ENCODE data around the gene BLOC1S3.

Gene BLOC1S3

DNA sequence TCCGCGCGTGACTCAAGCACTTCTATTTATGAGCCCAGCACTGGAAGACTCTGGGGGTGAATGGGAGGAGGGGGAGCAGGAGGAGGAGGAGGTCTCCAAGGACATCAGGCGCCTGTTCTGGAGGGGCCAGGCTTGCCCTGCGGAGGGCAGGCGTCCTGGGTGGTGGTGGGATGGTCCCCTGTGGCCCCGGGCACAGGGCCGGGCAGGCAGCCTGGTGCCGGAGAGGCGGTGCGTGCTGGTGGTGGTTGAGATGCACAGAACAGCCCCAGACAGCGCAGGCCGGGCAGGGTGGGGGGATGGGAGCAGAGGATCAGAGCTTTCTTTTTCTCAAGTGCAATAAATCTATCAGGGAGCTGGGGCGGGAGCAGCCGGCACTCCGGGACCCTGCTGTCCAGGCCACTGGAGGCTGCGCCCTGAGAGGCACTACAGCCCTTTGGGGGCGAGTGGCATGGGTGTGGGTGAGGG, 31.8 kb upstream of the BLOC1S3 start:
- DNase-seq = no peak

DNA sequence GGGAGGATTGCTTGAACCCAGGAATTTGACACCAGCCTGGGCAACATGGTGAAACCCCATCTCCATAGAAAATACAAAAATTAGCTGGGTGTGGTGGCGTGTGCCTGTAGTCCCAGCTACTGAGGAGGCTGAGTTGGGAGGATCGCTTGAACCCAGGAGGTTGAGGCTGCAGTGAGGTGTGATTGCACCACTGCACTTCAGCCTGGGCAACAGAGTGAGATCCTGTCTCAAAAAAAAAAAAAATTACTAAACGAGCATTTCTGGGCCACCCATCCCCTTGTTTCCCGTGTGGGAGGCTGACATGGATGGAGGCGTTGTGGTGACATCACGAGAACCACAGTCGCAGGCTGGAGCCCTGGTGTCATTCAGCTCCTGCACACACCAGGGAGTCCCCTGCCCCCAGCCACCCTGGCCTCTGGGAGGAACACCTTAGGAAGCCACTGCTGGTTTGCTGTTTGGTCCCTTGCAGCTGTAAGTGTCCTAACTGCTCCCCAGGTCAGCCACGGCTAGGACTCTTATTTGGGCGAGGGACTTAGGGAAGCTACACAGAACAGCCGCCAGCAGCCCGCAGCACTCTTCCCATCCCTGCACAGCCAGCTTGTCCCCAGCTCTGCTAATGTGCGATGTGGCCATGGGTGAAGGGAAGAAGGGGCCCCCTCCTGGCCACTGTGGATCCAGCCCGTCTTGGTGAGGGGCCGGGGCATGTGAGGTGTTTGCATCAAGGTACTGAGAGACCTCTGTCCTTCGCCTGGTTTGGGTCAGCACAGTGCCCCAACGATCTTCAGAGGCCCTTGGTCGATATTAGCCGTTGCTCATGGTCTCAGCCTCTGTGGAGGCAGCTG, 30.5 kb upstream of the BLOC1S3 start:
- DNase-seq = no peak

DNA sequence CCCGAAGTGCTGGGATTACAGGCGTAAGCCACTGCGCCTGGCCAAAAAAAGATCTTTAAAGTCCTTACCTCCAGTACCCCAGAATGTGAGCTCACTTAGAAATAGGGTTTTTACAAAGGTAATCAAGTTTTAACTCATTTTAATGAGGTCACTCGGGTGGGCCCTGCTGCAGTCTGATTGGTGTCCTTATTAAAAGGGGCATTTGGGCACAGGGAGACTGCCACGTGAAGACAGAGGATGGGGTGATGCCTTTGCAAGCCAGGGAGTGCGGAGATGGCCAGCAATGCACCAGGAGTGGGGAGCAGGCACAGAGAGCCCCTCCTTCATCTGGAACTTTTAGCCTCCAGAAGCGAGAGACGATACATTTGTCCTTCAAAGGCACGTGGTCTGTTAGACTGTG, 29.5 kb upstream of the BLOC1S3 start:
- DNase-seq = no peak

DNA sequence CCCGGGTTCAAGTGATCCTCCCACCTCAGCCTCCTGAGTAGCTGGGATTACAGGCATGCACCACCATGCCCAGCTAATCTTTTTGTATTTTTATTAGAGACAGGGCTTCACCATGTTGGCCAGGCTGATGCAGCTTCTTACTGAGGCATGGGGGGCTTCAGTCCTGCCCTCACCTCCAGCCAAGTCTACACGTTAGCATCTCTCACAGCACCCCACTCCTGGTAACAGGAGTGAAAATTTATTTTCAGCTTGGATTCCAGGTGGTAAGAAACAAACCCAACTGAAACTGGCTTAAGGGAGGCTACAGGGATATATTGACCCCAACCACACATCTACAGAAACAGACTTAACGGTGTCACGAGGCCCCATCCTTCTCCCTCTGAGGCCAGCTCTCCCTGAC, 28.4 kb upstream of the BLOC1S3 start:
- no peak for DNase-seq

DNA sequence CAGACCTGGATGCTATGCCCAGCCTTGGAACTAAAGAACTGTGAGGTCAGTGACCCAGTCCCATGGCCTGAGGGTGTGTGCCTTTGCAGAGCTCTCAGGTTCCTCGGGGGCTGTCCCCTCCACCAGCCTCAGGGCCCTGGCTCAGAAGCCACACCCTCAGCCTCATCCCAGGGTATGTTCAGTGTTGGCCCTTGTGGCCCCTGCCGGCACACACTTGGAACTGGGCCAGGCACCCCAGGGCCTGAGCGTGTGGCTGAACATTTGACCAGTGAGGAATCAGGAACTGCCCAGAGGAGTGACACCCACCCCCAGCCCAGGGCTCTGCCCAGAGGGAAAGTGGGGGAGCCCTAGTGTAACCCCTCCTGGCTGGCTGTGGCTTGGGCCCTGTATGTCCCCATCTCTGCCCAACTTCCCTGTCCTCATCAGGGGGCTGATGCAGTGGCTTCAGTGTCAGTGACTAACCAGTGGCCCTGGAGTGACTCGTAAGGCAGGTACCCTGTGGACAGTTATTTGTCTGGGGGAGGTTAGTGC, 27.8 kb upstream of the BLOC1S3 start:
- DNase-seq = no peak

DNA sequence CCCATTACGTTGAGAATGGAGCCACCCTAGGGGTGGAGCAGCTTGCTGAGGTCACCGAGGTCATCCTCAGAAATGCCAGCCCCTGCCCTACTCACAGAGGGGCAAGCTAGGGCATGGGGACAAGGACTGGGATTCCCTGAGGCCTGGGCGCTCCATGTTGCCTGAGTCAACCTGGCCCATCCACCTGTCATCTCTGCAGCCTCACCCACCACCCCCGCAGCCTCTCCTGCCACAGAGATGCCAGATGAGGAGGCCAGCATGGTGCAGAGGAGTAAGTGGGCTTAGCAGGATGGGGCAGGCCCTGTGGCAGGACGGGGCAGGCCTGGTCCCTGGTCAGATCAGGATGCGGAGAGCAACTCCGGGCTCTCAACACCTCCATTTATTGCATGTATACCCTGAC, 27.3 kb upstream of the BLOC1S3 start:
- no peak for DNase-seq

DNA sequence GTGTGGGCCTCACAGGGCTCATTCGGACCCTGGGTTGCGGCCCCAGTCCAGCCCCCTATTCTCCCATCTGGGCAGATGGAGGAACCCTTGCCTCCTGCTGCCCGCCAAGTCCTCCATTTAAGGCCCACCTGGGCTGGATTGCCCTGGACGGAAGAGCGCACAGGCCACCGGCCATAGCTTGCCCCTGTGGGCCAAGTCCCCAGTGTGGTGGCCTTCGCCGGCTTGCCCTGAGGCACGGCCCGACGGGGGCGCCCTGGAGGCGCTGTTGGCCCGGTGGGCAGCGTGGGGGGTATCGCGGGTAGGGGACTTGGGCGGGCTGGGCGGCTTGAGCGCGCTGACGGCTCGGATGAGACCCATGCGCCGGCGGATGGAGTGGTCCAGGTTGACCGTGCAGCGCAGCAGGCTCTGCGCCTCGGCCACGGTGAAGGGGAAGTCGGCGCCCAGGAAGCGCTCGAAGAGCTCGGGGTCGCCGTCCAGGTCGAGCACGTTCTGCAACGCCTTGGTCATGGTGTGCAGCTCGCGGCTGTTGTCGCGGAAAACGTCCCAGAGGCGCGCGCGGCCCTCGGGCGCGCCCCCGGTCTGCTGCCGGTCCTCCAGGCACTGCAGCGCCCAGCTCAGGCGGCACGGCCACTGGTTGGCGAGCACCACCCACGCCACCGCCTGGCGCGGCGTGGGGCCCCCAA, 26.6 kb upstream of the BLOC1S3 start:
- DNase-seq = no peak

DNA sequence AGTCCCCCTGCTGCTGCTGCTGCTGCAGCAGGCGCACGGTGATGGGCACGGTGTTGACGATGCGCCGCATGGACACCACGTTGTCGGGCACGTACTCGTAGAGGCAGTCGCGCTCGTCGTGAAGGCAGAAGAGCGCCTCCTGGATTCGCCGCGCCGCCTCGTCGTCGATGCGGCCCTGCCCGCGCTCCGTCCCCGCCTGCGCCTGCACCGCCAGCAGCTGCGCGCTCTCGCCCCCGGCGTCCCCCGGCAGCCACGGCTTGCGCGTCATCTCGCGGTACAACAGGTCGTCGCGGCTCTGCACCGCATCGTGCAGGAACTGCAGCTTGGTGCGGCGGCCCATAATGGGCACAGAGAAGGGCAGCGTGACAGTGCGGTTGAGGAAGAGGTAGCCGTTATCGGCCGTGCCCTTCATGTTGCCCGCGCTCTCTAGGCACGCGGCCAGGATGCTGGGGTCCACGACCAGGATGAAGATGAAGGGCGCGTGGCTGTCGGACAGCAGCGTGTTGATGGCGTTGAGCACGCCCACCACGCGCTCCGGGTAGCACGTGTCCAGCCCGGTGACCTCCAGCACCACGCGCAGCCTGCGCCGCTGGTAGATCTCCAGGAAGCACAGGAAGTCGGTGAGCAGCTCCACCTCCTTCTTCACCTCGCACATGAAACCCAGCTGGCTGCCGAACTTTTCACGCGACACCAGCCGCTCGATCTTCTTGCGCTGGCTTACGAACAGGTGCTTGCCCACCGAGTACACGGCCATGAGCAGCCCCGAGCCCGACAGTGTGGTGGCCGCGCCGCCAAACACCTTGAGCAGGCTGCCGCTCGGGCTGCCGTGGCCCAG, 25.9 kb upstream of the BLOC1S3 start:
- DNase-seq = peak; percentile 19 to 81

DNA sequence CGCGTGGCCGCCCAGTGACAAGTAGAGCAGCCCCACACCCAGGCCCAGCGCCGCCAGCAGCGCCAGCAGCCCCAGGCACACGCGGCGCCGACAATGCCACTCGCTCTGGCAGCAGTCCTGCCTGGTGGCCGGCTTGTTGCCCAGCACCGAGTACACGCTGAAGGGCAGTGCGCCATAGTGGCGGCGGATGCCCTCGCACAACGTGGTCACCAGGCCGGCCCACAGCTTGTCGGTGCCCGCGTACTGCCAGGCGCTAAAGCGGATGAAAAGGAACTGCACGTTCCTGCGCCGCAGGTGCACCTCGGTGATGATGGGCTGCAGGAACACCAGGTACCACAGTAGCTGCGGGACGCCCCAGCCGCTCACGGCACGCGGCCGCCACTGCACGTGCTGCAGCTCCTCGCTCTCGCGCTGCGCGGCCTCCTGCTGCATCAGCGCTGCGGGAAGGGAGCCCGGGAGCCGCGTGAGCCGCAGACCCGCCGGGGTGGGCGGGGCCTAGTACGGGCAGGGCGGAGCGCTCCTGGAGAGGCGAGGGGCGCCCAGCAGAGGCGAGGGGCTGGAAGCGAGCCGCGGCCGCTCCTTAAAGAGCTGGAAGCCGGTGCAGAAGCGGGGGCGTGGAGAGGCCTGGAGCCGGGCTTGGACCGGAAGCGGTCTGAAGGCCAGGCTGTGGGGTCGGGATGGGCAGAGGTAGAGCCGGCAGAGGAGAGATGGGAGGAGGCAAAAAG, 25.1 kb upstream of the BLOC1S3 start:
- DNase-seq = peak in 1 of 2 experiments; percentile 71

DNA sequence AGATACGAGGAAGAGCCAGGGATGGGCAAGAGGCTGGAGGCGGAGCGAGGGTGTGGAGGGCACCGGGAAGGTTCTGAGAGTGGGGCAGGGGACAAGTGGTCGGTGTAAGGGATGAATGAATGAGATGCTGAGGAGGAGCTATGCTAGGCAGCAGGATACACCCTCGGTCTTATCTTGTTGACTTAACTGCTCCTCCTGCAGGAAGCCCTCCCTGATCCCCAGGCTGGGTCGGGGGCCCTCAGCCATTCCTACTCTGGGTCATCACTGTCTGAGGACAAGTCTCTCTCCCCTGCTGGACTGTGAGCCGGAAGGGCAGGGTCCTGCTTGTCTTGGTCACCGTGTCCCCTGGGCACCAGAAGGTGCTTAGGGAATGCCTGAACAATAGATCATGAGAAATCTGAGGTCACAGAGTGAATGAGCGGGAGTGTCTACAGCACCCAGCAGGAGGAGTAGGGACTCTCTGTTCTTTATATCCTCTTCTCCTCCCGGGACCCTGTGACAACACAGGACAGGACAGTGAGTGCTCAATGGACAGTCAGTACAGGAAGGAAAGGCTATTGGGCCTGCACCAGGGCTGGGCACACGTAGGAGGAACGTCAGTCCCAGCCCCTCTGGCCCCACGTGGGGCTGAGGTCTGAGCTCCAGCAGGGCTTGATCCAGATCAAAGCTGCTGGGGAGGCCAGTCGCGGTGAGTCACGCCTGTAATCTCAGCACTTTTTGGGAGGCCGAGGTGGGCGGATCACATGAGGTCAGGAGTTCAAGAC, 24.3 kb upstream of the BLOC1S3 start:
- no peak for DNase-seq

DNA sequence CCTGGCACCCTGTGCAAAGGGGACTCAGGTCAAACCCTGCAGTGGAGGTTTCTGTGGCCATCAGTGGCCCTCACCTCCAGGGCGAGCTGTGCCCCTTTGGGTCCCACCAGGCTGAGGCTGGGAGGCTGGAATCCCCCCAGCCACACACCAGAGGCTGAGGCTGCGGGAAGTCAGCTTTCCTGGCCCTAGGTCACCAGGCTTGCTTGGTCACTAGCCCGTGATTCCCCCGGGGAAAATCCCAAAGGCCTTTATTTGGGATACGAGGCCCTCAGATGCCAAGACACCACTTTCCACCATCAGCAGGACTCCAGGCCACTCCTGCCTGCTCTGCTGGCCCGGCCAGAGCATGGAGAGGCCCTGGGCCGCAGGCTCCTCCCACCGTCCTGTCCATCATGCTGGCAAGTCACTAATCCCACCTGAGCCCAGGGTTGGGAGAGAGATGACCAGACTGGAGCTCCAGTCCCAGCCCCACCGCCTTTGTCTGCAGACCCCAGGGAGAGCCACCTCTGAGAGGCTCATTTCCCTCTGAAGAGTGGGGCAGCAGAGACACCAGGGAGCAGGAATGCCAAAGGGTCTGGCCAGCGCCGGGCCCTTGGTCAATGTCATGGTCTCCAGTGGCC, 22.5 kb upstream of the BLOC1S3 start:
- no peak for DNase-seq

DNA sequence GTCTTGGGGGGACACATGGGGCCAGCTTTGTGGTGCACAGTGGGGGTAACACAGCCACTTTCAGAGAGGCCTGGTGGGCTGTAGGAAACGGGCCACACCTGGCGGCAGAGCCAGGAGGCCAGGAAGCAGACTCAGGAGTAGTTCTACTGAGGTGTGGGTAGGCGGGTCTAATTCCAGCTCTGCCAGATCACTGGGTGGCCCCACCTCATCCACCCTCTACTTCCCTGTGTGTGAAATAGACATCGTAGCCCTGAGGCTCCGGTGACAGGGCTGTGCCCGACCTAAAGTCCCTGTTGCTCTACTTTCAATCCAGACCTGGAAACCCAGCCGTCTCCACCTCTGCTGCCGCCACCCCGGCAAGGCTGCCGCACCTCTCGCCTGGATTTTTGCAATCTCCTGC, 21.8 kb upstream of the BLOC1S3 start:
- peak in 1 of 2 experiments; percentile 19 for DNase-seq

DNA sequence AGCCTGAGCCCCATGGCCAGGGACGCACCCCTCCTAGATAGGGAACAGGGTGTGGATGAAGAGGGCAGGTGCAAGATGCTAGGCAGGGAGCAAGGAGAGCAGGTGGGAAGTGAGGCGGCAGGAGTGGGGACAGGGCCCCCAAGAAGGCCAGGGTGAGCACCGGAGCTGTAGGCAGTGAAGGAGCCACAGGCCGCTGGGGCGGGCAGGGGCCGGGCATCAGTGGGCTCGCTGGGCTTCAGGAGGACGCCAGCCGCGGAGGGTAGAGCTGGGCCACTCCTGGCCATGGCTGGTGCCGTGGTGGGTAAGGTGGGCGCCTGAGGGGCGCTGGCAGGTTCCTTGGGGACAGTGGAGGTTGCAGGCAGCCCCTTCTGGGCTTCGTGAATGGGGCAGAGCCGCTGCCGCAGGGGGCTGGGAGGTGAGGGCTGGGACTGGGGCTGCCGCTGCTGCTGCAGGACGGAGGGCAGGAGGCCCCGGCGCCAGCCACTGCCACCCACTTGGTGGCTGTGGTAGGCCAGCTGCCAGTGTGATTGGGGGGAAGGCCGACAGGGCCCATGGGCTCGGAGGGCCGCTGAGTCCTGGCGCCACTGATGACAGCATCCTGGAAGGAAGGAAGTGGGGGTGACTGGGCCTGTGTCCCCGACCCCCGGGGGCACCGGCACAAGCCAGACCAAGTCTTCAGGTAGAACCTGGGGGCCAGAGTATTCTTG, 19.9 kb upstream of the BLOC1S3 start:
- DNase-seq = no peak

DNA sequence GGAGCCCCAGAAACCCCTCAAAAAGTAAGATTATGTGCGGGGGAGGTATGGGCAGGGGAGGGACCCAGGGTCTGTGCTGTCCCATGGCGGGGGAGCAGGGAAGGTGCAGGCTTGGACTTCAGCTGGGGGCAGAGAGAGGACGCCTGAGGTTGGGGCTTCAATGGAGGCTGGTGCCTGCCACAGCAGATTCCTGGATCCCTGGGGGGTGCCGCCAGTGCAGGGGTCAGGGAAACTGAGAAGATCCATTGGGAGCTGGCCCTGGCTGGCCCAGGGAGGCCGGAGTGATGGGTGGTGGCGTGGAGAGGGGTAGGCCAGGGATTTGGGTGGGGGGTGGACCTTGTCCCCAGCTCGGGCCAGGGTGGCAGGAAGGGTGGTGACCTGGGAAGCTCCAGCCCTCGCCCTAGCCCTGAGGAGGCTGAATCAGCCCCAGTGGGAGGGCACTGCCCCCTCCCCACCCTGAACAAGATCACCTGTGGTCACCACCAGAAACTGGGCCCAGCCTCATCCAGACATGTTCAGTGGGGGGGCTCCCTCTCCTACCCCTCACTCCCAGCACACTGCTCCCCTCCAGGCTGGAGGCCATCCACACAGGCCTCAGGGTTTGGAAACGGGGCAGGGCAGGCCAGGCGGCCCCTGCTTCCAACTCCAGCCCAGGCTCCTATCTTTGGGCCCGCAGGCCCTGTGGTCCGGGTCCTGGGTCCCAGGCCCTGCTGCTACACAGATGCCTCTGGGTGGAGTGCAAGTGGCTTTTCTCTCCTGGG, 19.2 kb upstream of the BLOC1S3 start:
- DNase-seq = no peak

DNA sequence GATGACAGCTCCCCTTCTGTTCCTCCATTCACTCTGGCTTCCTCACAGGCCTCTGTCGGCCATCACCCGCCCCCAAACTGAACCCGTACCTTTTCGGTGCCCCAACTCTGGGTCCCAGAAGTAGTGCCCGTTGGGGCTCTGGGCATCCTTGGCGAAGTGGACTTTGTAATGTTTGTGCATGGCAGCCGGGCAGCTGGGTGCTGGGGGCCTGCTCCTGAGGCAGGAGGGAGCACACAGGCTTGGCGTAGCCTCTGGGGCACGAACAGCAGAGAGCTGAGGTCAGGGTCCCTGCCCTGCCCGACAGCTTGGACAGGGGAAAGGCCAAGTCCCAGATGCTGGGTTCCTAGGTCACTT, 18.6 kb upstream of the BLOC1S3 start:
- DNase-seq = no peak

DNA sequence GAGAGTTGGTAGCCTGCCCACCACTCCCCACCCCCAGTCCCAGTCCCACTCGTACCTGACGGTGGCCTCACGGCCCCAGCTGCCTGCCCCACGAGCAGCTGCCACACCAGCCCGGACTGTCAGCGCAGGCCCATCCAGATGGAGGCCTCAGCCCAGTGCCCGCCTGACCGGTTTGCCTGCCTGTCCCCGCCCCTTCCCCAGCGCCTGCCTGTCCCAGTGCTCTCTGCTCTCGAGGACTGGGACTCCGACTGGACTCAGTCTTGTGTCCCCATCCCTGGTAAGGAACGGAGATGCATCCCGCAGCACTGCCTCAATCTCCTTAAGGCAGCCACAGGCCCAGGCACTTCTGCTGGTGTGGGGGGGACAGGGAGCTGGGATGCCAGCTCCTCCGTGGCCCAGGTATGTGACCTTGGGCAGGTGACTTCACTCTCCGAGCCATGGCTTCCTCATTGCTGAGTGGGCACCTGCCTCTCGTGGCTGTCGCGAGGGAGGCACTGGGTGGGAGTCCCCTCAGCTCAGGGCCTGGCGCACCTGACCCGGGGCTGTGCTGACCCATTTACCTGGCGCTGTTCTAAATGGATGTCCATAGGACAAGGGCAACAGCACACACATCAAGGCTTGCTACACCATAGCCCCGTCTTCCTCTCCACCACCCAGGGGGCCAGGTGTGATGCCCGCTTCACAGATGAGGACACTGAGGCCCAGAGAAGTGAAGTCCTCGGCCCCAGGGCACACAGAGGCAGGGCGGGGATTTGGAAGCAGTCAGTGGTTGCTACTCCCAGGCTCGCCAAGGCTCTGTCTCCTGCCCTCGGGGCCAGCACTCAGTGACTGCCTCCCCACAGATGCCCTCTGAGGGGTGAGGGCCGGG, 17.5 kb upstream of the BLOC1S3 start, which contains the start of gene NKPD1:
Gene NKPD1, minus strand, starts transcription at position 113 of the 868 bp plus-strand sequence. CDS start 832 bp downstream, outside the sequence.
- peak; percentile 36 to 82 for DNase-seq

DNA sequence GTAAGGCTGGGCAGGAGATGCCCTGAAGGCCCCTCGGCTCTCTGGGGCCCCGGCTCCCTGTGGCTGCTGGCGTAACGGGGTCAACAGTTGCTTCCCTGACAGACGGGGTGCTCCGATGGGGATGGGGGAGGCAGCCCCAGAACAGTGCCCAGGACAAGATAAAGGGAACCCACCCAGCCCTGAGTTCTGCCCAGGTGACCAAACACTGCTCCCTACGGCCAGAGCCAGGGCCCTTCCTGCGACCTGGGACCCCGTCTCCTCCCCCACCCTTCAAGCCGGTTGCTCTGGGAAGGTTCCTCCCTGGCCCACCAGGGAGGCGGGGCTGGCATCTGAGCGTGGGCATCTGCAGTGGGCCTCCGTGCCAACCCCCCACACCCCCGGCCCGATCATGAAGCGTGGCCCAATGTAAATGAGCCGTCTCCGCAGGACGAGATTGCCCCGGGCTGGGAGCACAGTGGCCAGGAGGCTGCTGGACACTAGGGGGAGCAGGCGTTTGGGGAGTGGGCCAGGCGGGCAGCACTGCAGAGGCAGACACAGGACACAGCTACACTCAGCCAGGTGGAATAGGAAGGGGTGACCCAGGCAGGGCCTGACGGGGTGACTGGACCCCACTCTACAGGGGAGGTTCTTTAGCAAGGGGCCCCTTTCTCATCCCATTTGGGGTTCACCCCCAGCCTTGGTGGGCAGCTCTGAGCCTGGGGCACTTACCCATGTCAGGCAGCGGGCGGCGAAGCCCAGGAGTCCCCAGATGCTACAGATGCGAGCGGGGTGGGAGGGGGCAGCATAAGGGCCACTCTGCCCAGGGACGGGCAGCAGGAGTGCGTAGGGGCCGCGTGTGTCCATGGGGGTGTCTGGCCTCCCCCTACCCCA, 16.6 kb upstream of the BLOC1S3 start:
- peak in 1 of 2 experiments; percentile 45 for DNase-seq

Measured in NCI-H526 (cell line).